Common myeloid progenitor, CD34-positive (primary cell): ENCODE data around the gene SLC4A1.

Source experiments
- CTCF ChIA-PET: fragments of 350-600 bp; sonication (Branson Sonifier 250); formaldehyde crosslinking; loops from one replicate; lab custom pipeline; 2021; ENCODE audit warnings: antibody characterized with exemption; lab: Charles Lee
- POLR2A ChIA-PET: fragments of 350-600 bp; sonication (Branson Sonifier 250); formaldehyde crosslinking; loops from one replicate; lab custom pipeline; 2021; ENCODE audit warnings: antibody characterized with exemption; lab: Charles Lee
- DNase-seq, 3 donors: peaks; one replicate each; pipeline versions ENCODE4 v3.0.0 to v3.0.0-alpha.2; 2013
- H3K27ac ChIP-seq, 2 experiments: 1 replicate in 1 of 2; 2 replicates in 1 of 2; pipeline ENCODE4 v1.7.0; 2013; ENCODE audit warnings: inconsistent platforms in 2 of 2, low read length in 2 of 2, mild to moderate bottlenecking in 2 of 2, low read depth in 1 of 2, moderate library complexity in 1 of 2; ENCODE audit not compliant: severe bottlenecking in 2 of 2, insufficient read depth in 1 of 2, poor library complexity in 1 of 2
- H3K27me3 ChIP-seq, 5 experiments: replicated peaks in 2 of 5; 1 replicate in 3 of 5; 2 replicates in 2 of 5; pipeline versions ENCODE4 v1.6.1 to v1.7.0; 2013; ENCODE audit warnings: low read length in 4 of 5, mild to moderate bottlenecking in 2 of 5, moderate library complexity in 2 of 5, inconsistent platforms in 1 of 5; ENCODE audit not compliant: insufficient read depth in 5 of 5, control insufficient read depth in 4 of 5
- H3K36me3 ChIP-seq, 4 experiments: 1 replicate in 2 of 4; 2 replicates in 2 of 4; pipeline versions ENCODE4 v1.6.1 to v1.7.0; 2013; ENCODE audit warnings: low read length in 3 of 4, control low read depth in 1 of 4, mild to moderate bottlenecking in 1 of 4; ENCODE audit not compliant: control insufficient read depth in 4 of 4, insufficient read depth in 4 of 4
- H3K4me1 ChIP-seq, 4 experiments: 1 replicate in 3 of 4; 2 replicates in 1 of 4; pipeline versions ENCODE4 v1.6.1 to v1.7.1; 2013; ENCODE audit warnings: low read length in 3 of 4, mild to moderate bottlenecking in 3 of 4, control low read depth in 1 of 4, inconsistent platforms in 1 of 4, moderate library complexity in 1 of 4; ENCODE audit not compliant: control insufficient read depth in 4 of 4, insufficient read depth in 4 of 4; ENCODE audit errors: control extremely low read depth in 1 of 4
- H3K4me3 ChIP-seq, 7 experiments: 1 replicate in 4 of 7; 2 replicates in 3 of 7; pipeline versions ENCODE4 v1.5.1 to v1.7.0; 2013; ENCODE audit warnings: mild to moderate bottlenecking in 7 of 7, low read length in 6 of 7, moderate library complexity in 6 of 7, inconsistent platforms in 2 of 7, low read depth in 2 of 7, control low read depth in 1 of 7; ENCODE audit not compliant: insufficient read depth in 4 of 7, control insufficient read depth in 1 of 7; ENCODE audit errors: extremely low read depth in 1 of 7
- H3K9me3 ChIP-seq, 5 experiments: 1 replicate in 4 of 5; 2 replicates in 1 of 5; pipeline versions ENCODE4 v1.6.1 to v1.7.1; 2013; ENCODE audit warnings: low read length in 4 of 5, mild to moderate bottlenecking in 2 of 5, inconsistent platforms in 1 of 5, low read depth in 1 of 5, moderate library complexity in 1 of 5; ENCODE audit not compliant: control insufficient read depth in 4 of 5, insufficient read depth in 2 of 5; ENCODE audit errors: control extremely low read depth in 1 of 5
- WGBS: methylation state at CpG from one replicate; pipeline ENCODE4 v1.1.5; 2013; ENCODE audit not compliant: insufficient coverage; 5-methylcytosine and 5-hydroxymethylcytosine counted together

SLC4A1 gene

DNA sequence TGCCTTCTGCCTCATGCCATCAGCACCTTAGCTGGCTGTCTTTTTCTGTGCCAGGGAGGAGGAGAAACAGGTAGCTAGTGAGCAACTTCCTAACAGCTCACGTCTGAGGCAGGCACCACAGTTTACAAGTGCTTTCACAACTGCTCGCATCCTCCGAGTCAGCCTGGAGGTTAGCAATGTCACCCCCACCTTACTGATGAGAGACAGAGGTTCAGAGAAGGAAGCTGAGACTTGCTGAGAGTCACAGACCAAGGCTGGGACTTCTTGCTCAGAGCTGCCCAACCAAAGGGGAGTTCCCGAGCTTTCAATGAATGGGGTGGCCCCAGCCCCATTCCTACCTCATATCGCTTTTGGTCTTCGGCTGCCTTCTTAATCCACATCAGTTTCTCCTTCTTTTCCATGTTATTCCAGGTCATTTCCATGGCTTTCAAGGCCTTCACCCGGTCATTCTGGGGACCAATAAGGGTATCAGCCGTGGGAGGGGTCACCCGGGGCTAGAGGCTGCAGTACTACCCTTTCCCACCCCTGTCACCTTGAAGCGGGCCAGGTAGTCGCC, 58.1 kb downstream of the SLC4A1 start:
- H3K27ac ChIP-seq: no peak overlapping the region
- POLR2A ChIA-PET: interaction anchor here (1.4 kb wide), 1 partner anchor 10 kb away, joined by 7 read pairs; the partner anchor contains the start of gene UBTF
- H3K27me3 ChIP-seq: no peaks in the 10 kb centered on the region
- H3K4me1 ChIP-seq: peaks cover 0 to 15% (median 11%) of the 10 kb centered on the region in 4 experiments
- H3K36me3 ChIP-seq: peaks cover 21 to 78% (median 59%) of the 10 kb centered on the region in 4 experiments
- 90% methylated on average over 9 of the region's 11 CpGs for WGBS
- H3K9me3 ChIP-seq: no peaks in the 10 kb centered on the region
- CTCF ChIA-PET: interaction anchor here (0.7 to 8.8 kb wide), 37 partner anchors 9 to 215 kb away, joined by 3 to 84 read pairs (median 5); partner anchors contain the start of genes FAM171A2, GRN, SLC25A39 and UBTF
- no peak for DNase-seq
- peak overlapping the region in 1 of 7 experiments; percentile 17 for H3K4me3 ChIP-seq

DNA sequence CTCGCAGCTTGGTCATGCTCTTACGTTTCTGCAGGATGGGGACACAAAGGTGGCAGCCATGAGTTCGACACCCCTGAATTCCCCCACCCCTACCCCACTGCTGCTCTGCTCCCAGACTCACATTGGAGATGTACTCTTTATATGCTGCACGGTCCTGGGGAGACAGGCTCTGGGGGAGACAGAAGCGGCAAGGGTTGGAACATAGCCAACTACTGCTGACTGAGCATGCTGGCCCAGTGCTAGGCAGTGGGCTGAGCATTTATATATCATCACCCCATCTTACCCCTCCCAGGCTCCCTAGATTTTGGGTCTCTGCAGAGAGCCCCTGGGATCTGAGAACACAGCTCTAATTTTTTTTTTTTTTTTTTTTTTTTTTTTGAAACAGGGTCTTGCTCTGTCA, 60.2 kb downstream of the SLC4A1 start:
- peaks cover 11 to 57% (median 45%) of the 10 kb centered on the region in 4 experiments for H3K36me3 ChIP-seq
- no peaks in the 10 kb centered on the region for H3K27me3 ChIP-seq
- DNase-seq: no peak
- POLR2A ChIA-PET: no interaction called here
- 100% methylated on average over 1 of the region's 5 CpGs for WGBS
- no peak overlapping the region for H3K4me3 ChIP-seq
- H3K27ac ChIP-seq: no peak overlapping the region
- CTCF ChIA-PET: interaction anchor here (0.6 to 8.8 kb wide), 8 partner anchors 10 to 150 kb away, joined by 3 to 84 read pairs (median 4); partner anchors contain the start of gene GRN
- H3K4me1 ChIP-seq: peaks cover 0 to 35% (median 28%) of the 10 kb centered on the region in 4 experiments
- no peaks in the 10 kb centered on the region for H3K9me3 ChIP-seq

DNA sequence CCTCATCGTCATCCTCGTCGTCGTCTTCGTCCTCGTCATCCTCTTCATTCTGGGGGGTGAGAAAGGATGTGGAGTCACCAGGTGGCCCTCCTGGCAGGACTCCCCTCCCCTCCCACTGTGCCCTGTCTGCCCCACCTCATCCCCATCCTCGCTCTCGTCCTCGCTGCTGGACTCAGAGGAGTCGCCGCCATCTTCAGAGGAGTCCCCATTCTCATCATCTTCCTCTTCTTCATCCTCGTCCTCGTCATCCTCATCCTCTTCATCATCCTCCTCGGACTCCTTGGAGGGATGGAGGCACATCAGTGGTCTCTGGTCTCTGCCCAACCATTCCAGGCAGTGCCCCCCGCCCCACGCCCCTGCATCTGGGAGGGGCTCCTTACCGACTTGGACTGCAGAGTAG, 60.6 kb downstream of the SLC4A1 start:
- Histone ChIP-seq H3K9me3 (no peaks in the 10 kb centered on the region), H3K27me3 (no peaks in the 10 kb centered on the region), H3K36me3 (peaks cover 11 to 53% (median 44%) of the 10 kb centered on the region in 4 experiments), H3K4me1 (peaks cover 0 to 37% (median 29%) of the 10 kb centered on the region in 4 experiments), H3K27ac (no peak overlapping the region), H3K4me3 (no peak overlapping the region)
- no peak for DNase-seq
- ChIA-PET POLR2A (no interaction called here), CTCF (interaction anchor here (0.9 to 1.4 kb wide), 7 partner anchors 14 to 316 kb away, joined by 3 to 5 read pairs (median 3); partner anchors contain the start of gene GRN)
- WGBS: 97% methylated on average over 12 of the region's 17 CpGs

DNA sequence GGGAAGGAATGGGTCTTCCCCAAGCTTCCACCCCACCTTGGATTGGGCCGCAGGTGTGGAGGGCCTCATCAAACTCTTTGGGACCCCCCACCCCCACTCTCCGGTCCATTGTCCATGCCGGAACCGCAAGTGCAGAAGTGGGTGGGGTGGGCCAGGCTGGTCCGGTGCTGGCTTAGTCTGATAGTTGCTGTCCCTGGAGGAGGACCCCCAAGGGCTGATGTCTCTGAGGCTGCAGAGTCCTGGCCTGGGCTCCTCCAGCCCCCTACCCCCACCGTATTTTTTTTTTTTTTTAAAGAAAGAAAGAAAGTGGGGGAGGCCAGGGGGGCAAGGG, 61.1 kb downstream of the SLC4A1 start:
- Histone ChIP-seq H3K36me3 (peaks cover 11 to 51% (median 43%) of the 10 kb centered on the region in 4 experiments), H3K27me3 (no peaks in the 10 kb centered on the region), H3K4me1 (peaks cover 0 to 37% (median 29%) of the 10 kb centered on the region in 4 experiments), H3K9me3 (no peaks in the 10 kb centered on the region), H3K4me3 (no peak overlapping the region), H3K27ac (no peak overlapping the region)
- WGBS: 88% methylated on average over 4 of the region's 6 CpGs
- DNase-seq: no peak
- ChIA-PET CTCF (interaction anchor here (0.9 to 1.4 kb wide), 7 partner anchors 9 to 317 kb away, joined by 3 to 7 read pairs (median 4); partner anchors contain the start of gene GRN), POLR2A (interaction anchor here (0.6 to 0.7 kb wide), 2 partner anchors 15 to 634 kb away, joined by 3 to 4 read pairs; no protein-coding TSS in a partner anchor)

DNA sequence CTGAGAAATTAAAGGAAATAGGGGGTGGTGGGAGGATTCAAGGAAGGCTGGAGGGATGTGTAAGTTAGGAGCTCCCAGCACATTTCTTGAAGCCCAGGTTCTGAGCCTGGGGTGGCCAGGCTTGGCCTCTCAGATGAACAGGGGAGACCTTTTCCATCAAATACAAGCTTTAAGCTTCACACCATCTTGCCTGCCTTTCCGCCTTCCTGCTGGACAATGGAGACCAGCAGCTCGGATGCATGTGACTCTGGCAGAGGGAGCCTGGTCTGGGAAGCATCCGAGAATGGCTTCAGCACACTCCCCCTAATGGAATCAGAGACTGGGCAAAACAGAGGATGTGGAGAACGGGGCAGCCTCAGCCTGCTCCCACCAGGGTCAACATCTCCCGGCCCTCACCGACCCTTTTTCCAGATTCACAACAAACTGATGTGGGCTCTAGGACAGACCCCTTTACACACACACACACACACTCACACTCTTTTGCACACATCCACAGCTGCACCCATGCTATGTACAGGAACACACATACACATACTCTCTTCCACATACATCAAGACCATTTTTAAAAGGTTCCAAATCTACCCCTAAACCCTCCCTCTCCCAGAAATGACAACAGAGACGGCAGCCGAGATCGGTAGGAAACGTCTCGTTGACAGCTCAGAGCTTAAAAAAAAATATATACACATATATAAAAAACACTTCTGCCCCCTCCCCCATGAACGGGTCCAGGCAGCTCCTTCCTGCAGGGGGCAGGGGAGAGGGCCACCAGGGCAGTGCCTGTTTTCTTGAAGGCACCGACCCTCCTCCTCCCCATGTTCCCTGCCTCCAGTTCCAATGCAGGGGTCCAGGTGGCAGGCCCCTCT, 61.7 kb downstream of the SLC4A1 start:
- 63% methylated on average over 9 of the region's 13 CpGs for WGBS
- no peak overlapping the region for H3K4me3 ChIP-seq
- H3K27ac ChIP-seq: no peak overlapping the region
- peaks cover under 1 to 39% (median 30%) of the 10 kb centered on the region in 4 experiments for H3K4me1 ChIP-seq
- CTCF ChIA-PET: interaction anchor here (0.9 to 1.4 kb wide), 9 partner anchors 9 to 317 kb away, joined by 3 to 7 read pairs (median 4); no protein-coding TSS in a partner anchor
- no peaks in the 10 kb centered on the region for H3K9me3 ChIP-seq
- POLR2A ChIA-PET: interaction anchor here (0.6 to 0.7 kb wide), 2 partner anchors 14 to 635 kb away, joined by 3 to 4 read pairs; no protein-coding TSS in a partner anchor
- DNase-seq: peak in 2 of 3 donors; percentile 55 to 60
- H3K36me3 ChIP-seq: peaks cover 6 to 45% (median 37%) of the 10 kb centered on the region in 4 experiments
- no peaks in the 10 kb centered on the region for H3K27me3 ChIP-seq

DNA sequence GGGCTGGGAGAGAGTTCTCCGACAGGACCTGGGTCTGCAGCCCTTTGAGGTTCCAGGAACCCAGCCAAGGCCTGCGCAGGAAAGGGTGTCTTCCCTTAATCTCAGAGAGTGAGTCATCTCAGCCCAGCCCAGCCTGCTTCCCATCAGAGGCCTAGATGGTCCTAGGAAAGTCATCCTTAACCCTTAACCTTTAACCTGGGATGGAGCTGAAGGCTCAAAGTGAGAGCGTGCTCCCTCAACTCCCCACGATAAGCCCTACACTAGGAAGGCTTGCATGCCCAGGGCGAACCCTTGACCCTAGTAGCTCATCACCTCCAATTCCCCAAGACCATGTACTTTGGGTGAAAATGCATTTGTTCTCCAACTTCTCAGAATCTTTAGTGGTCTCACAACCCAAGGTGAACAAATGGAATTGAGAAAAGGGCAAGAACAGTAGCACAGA, 63.5 kb downstream of the SLC4A1 start:
- peak overlapping the region in 1 of 7 experiments; percentile 31 for H3K4me3 ChIP-seq
- peaks cover 4 to 33% (median 28%) of the 10 kb centered on the region in 4 experiments for H3K4me1 ChIP-seq
- POLR2A ChIA-PET: no interaction called here
- H3K9me3 ChIP-seq: no peaks in the 10 kb centered on the region
- H3K36me3 ChIP-seq: peaks cover 5 to 34% (median 26%) of the 10 kb centered on the region in 4 experiments
- no peaks in the 10 kb centered on the region for H3K27me3 ChIP-seq
- CTCF ChIA-PET: interaction anchor here (0.9 to 3.6 kb wide), 17 partner anchors 9 to 158 kb away, joined by 3 to 25 read pairs (median 5); partner anchors contain the start of genes FAM171A2, GRN and SLC25A39
- no peak overlapping the region for H3K27ac ChIP-seq
- DNase-seq: peak in 1 of 3 donors; percentile 32
- WGBS: 70% methylated on average over 5 of the region's 5 CpGs
